GM06990 (cell line): ENCODE results near the gene ZKSCAN5.
"Not testable (repeated sequence)": the region's sequence is repeated elsewhere in the genome, so short reads cannot be mapped to it uniquely, and the experiment has no call there.

ENCODE experiments used
- DNase-seq: peaks from one replicate; pipeline ENCODE4 v3.0.0-alpha.2; 2011; ENCODE audit not compliant: insufficient read length; ENCODE audit errors: extremely low read depth
- H3K27me3 ChIP-seq: replicated peaks from 2 replicates; pipeline ENCODE4 v1.6.0; 2011; ENCODE audit warnings: low read length; ENCODE audit not compliant: control insufficient read depth, insufficient read depth
- H3K36me3 ChIP-seq: 2 replicates; pipeline ENCODE4 v1.5.1; 2011; ENCODE audit warnings: low read length; ENCODE audit not compliant: control insufficient read depth, insufficient read depth
- H3K4me3 ChIP-seq: replicated peaks from 2 replicates; pipeline ENCODE4 v1.5.1; 2011; ENCODE audit warnings: low read depth, mild to moderate bottlenecking, control low read depth, low read length
- CTCF ChIP-seq: IDR thresholded peaks from 2 replicates; pipeline ENCODE4 v1.5.1; 2011; ENCODE audit warnings: low read length, control low read depth, mild to moderate bottlenecking, inconsistent platforms; ENCODE audit not compliant: insufficient read depth, poor library complexity, severe bottlenecking

Gene ZKSCAN5

GRCh38 chr7:99541212-99541611 is 36.8 kb downstream of the ZKSCAN5 start:
- no peak for TF ChIP-seq CTCF
- DNase-seq: no peak
- Histone ChIP-seq H3K4me3 (no peak overlapping the region), H3K36me3 (no peaks in the 10 kb centered on the region), H3K27me3 (no peaks in the 10 kb centered on the region)

GRCh38 chr7:99543081-99543671 is 38.7 kb downstream of the ZKSCAN5 start:
- no peak for TF ChIP-seq CTCF

GRCh38 chr7:99543916-99544315 is 39.5 kb downstream of the ZKSCAN5 start:
- no peak overlapping the region for H3K4me3 ChIP-seq
- no peak for TF ChIP-seq CTCF
- no peaks in the 10 kb centered on the region for H3K36me3 ChIP-seq
- H3K27me3 ChIP-seq: no peaks in the 10 kb centered on the region
- DNase-seq: no peak

More at GRCh38 chr7:99543081-99543671, 38.7 kb downstream of the ZKSCAN5 start:
- Histone ChIP-seq H3K27me3 (no peaks in the 10 kb centered on the region), H3K4me3 (no peak overlapping the region), H3K36me3 (no peaks in the 10 kb centered on the region)
- no peak for DNase-seq

- DNase-seq, H3K4me3 ChIP-seq, H3K36me3 ChIP-seq, H3K27me3 ChIP-seq: not testable (repeated sequence)
Measured at GRCh38 chr7:99545308-99545707, 40.8 kb downstream of the ZKSCAN5 start.

- not testable (repeated sequence) for DNase-seq, H3K4me3 ChIP-seq, H3K36me3 ChIP-seq, H3K27me3 ChIP-seq
Measured at GRCh38 chr7:99549545-99549944, 45.1 kb downstream of the ZKSCAN5 start.

GRCh38 chr7:99551334-99551733 is 46.9 kb downstream of the ZKSCAN5 start:
- Histone ChIP-seq H3K27me3 (no peaks in the 10 kb centered on the region), H3K36me3 (peaks cover 3% of the 10 kb centered on the region), H3K4me3 (peak overlapping the region; percentile 97)
- no peak for DNase-seq
- TF ChIP-seq CTCF: no peak

GRCh38 chr7:99551767-99552463 is 47.5 kb downstream of the ZKSCAN5 start, which contains the start of gene FAM200A:
TSS of gene FAM200A (minus strand) at chr7:99552114. CDS start at chr7:99548407, 3,707 bp downstream.
- TF ChIP-seq CTCF: no peak
- peak; percentile 83 for DNase-seq
- Histone ChIP-seq H3K4me3 (peak within 1 kb of the TSS; percentile 97), H3K36me3 (peaks cover 3% of the 10 kb centered on the region), H3K27me3 (no peaks in the 10 kb centered on the region)
